HUES48 (cell line): ENCODE measurements around the gene KRT2.

Experiments
- H3K27ac ChIP-seq: one replicate; pipeline ENCODE4 v1.7.0; 2013; ENCODE audit warnings: low read depth, low read length, inconsistent platforms
- H3K27me3 ChIP-seq: 2 replicates; pipeline ENCODE4 v1.6.1; 2013; ENCODE audit warnings: mild to moderate bottlenecking, low read length; ENCODE audit not compliant: control insufficient read depth, insufficient read depth
- H3K36me3 ChIP-seq: 2 replicates; pipeline ENCODE4 v1.6.1; 2013; ENCODE audit warnings: low read length; ENCODE audit not compliant: control insufficient read depth, insufficient read depth
- H3K4me1 ChIP-seq: 2 replicates; pipeline ENCODE4 v1.6.1; 2013; ENCODE audit warnings: mild to moderate bottlenecking, low read length; ENCODE audit not compliant: control insufficient read depth, insufficient read depth
- H3K4me3 ChIP-seq: 2 replicates; pipeline ENCODE4 v1.5.1; 2013; ENCODE audit warnings: mild to moderate bottlenecking, low read depth, low read length
- H3K9ac ChIP-seq: 2 replicates; pipeline ENCODE4 v1.6.1; 2013; ENCODE audit warnings: mild to moderate bottlenecking, low read depth, low read length, moderate library complexity
- H3K9me3 ChIP-seq: 2 replicates; pipeline ENCODE4 v1.6.1; 2013; ENCODE audit warnings: low read length; ENCODE audit not compliant: control insufficient read depth, insufficient read depth

The KRT2 gene

GRCh38 chr12:52637299-52637698 lies 14.7 kb downstream of the KRT2 start:
- H3K9ac ChIP-seq, result no peak overlapping the region
- H3K4me3 ChIP-seq, result no peak overlapping the region
- H3K4me1 ChIP-seq, result no peaks in the 10 kb centered on the region
- no peaks in the 10 kb centered on the region for H3K36me3 ChIP-seq
- no peaks in the 10 kb centered on the region for H3K9me3 ChIP-seq
- H3K27ac ChIP-seq, result no peak overlapping the region
- no peaks in the 10 kb centered on the region for H3K27me3 ChIP-seq

GRCh38 chr12:52636592-52637258 lies 15.3 kb downstream of the KRT2 start:
- no peak overlapping the region for H3K4me3 ChIP-seq
- H3K36me3 ChIP-seq, result no peaks in the 10 kb centered on the region
- H3K27me3 ChIP-seq, result no peaks in the 10 kb centered on the region
- H3K9me3 ChIP-seq, result no peaks in the 10 kb centered on the region
- no peak overlapping the region for H3K9ac ChIP-seq
- no peaks in the 10 kb centered on the region for H3K4me1 ChIP-seq
- no peak overlapping the region for H3K27ac ChIP-seq

GRCh38 chr12:52636189-52636588 lies 15.8 kb downstream of the KRT2 start:
- Histone ChIP-seq H3K27ac (no peak overlapping the region), H3K4me3 (no peak overlapping the region)

GRCh38 chr12:52634266-52635056 lies 17.6 kb downstream of the KRT2 start:
- no peak overlapping the region for H3K27ac ChIP-seq
- no peaks in the 10 kb centered on the region for H3K27me3 ChIP-seq
- no peaks in the 10 kb centered on the region for H3K9me3 ChIP-seq
- H3K4me1 ChIP-seq, result no peaks in the 10 kb centered on the region
- no peak overlapping the region for H3K9ac ChIP-seq
- H3K36me3 ChIP-seq, result no peaks in the 10 kb centered on the region
- no peak overlapping the region for H3K4me3 ChIP-seq

More at GRCh38 chr12:52636189-52636588, 15.8 kb downstream of the KRT2 start:
- H3K9ac ChIP-seq, result no peak overlapping the region
- H3K36me3 ChIP-seq, result no peaks in the 10 kb centered on the region
- no peaks in the 10 kb centered on the region for H3K27me3 ChIP-seq
- no peaks in the 10 kb centered on the region for H3K4me1 ChIP-seq
- H3K9me3 ChIP-seq, result no peaks in the 10 kb centered on the region

- H3K36me3 ChIP-seq, result no peaks in the 10 kb centered on the region
- no peaks in the 10 kb centered on the region for H3K4me1 ChIP-seq
- H3K27me3 ChIP-seq, result no peaks in the 10 kb centered on the region
- no peak overlapping the region for H3K27ac ChIP-seq
- no peak overlapping the region for H3K4me3 ChIP-seq
- no peak overlapping the region for H3K9ac ChIP-seq
- H3K9me3 ChIP-seq, result no peaks in the 10 kb centered on the region
Observed at GRCh38 chr12:52633383-52633782, 18.6 kb downstream of the KRT2 start.

GRCh38 chr12:52632656-52633055 lies 19.4 kb downstream of the KRT2 start:
- Histone ChIP-seq H3K9me3 (no peaks in the 10 kb centered on the region), H3K27ac (no peak overlapping the region), H3K27me3 (no peaks in the 10 kb centered on the region), H3K4me3 (no peak overlapping the region), H3K36me3 (no peaks in the 10 kb centered on the region), H3K4me1 (no peaks in the 10 kb centered on the region), H3K9ac (no peak overlapping the region)

- no peaks in the 10 kb centered on the region for H3K27me3 ChIP-seq
- H3K27ac ChIP-seq, result no peak overlapping the region
- no peaks in the 10 kb centered on the region for H3K4me1 ChIP-seq
- H3K9me3 ChIP-seq, result no peaks in the 10 kb centered on the region
- no peaks in the 10 kb centered on the region for H3K36me3 ChIP-seq
- H3K9ac ChIP-seq, result no peak overlapping the region
- no peak overlapping the region for H3K4me3 ChIP-seq
Observed at GRCh38 chr12:52631676-52632459, 20.1 kb downstream of the KRT2 start.

- Histone ChIP-seq H3K9ac (no peak overlapping the region), H3K27me3 (no peaks in the 10 kb centered on the region), H3K4me3 (no peak overlapping the region), H3K27ac (no peak overlapping the region), H3K4me1 (no peaks in the 10 kb centered on the region), H3K9me3 (no peaks in the 10 kb centered on the region), H3K36me3 (no peaks in the 10 kb centered on the region)
Observed at GRCh38 chr12:52631264-52631663, 20.7 kb downstream of the KRT2 start.

- no peak overlapping the region for H3K4me3 ChIP-seq
- H3K36me3 ChIP-seq, result no peaks in the 10 kb centered on the region
- H3K9ac ChIP-seq, result no peak overlapping the region
- no peaks in the 10 kb centered on the region for H3K27me3 ChIP-seq
- no peak overlapping the region for H3K27ac ChIP-seq
- H3K4me1 ChIP-seq, result no peaks in the 10 kb centered on the region
- no peaks in the 10 kb centered on the region for H3K9me3 ChIP-seq
Observed at GRCh38 chr12:52630599-52631200, 21.3 kb downstream of the KRT2 start.

- no peak overlapping the region for H3K27ac ChIP-seq
- H3K36me3 ChIP-seq, result no peaks in the 10 kb centered on the region
- H3K9me3 ChIP-seq, result no peaks in the 10 kb centered on the region
- no peak overlapping the region for H3K9ac ChIP-seq
- no peaks in the 10 kb centered on the region for H3K4me1 ChIP-seq
- H3K27me3 ChIP-seq, result no peaks in the 10 kb centered on the region
- no peak overlapping the region for H3K4me3 ChIP-seq
Observed at GRCh38 chr12:52630008-52630500, 22.0 kb downstream of the KRT2 start.
